Measurements from ENCODE around the gene MAGEA8.
"Not testable (repeated sequence)": the region's sequence is repeated elsewhere in the genome, so short reads cannot be mapped to it uniquely, and the experiment has no call there.

MAGEA8 gene

GRCh38 chrX:149903889-149904748, 23.1 kb downstream of the MAGEA8 start:
- no peak for DNase-seq (ENCODE audit: low read depth, low spot score)

- DNase-seq (ENCODE audit: low read depth, low spot score), result no peak
Observed at GRCh38 chrX:149908308-149908707, 27.3 kb downstream of the MAGEA8 start.

GRCh38 chrX:149908727-149909126, 27.7 kb downstream of the MAGEA8 start:
- DNase-seq (ENCODE audit: low read depth, low spot score), result no peak

GRCh38 chrX:149909324-149910177, 28.6 kb downstream of the MAGEA8 start:
- no peak for DNase-seq (ENCODE audit: low read depth, low spot score)

- no peak for DNase-seq (ENCODE audit: low read depth, low spot score)
Observed at GRCh38 chrX:149910178-149910695, 29.3 kb downstream of the MAGEA8 start.

- DNase-seq (ENCODE audit: low read depth, low spot score), result no peak
Observed at GRCh38 chrX:149916745-149917392, 35.9 kb downstream of the MAGEA8 start.

- DNase-seq (ENCODE audit: low read depth, low spot score), result not testable (repeated sequence)
Observed at GRCh38 chrX:149923836-149924235, 42.9 kb downstream of the MAGEA8 start.

GRCh38 chrX:149924434-149924833, 43.5 kb downstream of the MAGEA8 start:
- not testable (repeated sequence) for DNase-seq (ENCODE audit: low read depth, low spot score)

- not testable (repeated sequence) for DNase-seq (ENCODE audit: low read depth, low spot score)
Observed at GRCh38 chrX:149927245-149927963, 46.4 kb downstream of the MAGEA8 start.

GRCh38 chrX:149927964-149928258, 46.9 kb downstream of the MAGEA8 start:
- not testable (repeated sequence) for DNase-seq (ENCODE audit: low read depth, low spot score)

GRCh38 chrX:149928635-149929034, 47.7 kb downstream of the MAGEA8 start:
- DNase-seq (ENCODE audit: low read depth, low spot score), result not testable (repeated sequence)

GRCh38 chrX:149929400-149929799, 48.4 kb downstream of the MAGEA8 start, which contains the start of gene HSFX4:
Gene HSFX4 (plus strand): TSS chrX:149929573. CDS start chrX:149929645, 72 bp downstream.
- DNase-seq (ENCODE audit: low read depth, low spot score), result not testable (repeated sequence)

- not testable (repeated sequence) for DNase-seq (ENCODE audit: low read depth, low spot score)
Observed at GRCh38 chrX:149931355-149931754, 50.4 kb downstream of the MAGEA8 start.

- not testable (repeated sequence) for DNase-seq (ENCODE audit: low read depth, low spot score)
Observed at GRCh38 chrX:149932150-149932549, 51.2 kb downstream of the MAGEA8 start.

GRCh38 chrX:149932970-149933369, 52.0 kb downstream of the MAGEA8 start:
- not testable (repeated sequence) for DNase-seq (ENCODE audit: low read depth, low spot score)

GRCh38 chrX:149933547-149933946, 52.6 kb downstream of the MAGEA8 start:
- DNase-seq (ENCODE audit: low read depth, low spot score), result not testable (repeated sequence)

All from iPS DF 19.7 (cell line).